ENCODE data around the gene DLGAP1. TPM values are rescaled to one million over a fixed set of nuclear protein-coding genes. Genes with fewer than 3 reads are reported as not detected.
"Not testable (repeated sequence)": the region's sequence is repeated elsewhere in the genome, so short reads cannot be mapped to it uniquely, and the experiment has no call there.

DLGAP1 gene
- total RNA-seq, 1 donor from 2014 or later = 3.7 TPM

DNA sequence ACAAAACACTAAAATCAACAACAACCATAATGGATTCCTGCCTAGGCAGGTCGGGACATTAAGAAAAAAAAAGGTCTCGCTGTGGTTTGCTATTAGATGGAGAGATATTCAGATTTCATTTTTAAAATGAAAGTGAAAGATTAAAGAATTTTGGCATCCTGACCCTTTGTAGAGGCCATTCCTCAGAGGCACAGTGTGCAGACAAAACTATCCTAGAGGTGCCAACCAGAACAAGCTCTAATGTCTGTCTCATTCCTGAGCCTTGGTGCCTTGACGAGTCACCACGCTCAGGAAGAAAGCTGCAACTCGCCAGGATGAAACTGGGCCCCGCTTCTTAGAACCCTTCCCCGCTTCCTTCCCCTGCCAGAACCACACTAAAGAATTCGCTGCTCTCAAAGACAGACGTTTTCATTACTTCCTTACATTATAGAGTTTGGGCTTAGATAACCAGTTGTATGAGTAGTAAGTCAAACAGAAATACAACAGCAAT is 849.1 kb downstream of the DLGAP1 start:
- no peak for TF ChIP-seq CTCF (conservative IDR thresholded peaks at IDR 0.05)
- Mint-ChIP-seq H3K4me3 (no peak overlapping the region), H3K36me3 (no peaks in the 10 kb centered on the region), H3K27ac (no peak overlapping the region), H3K9me3 (no peaks in the 10 kb centered on the region), H3K4me1 (ENCODE audit: unreplicated experiment) (peaks cover 12% of the 10 kb centered on the region), H3K27me3 (no peaks in the 10 kb centered on the region)
- no peak for DNase-seq (ENCODE audit: extremely low spot score, unreplicated experiment)

DNA sequence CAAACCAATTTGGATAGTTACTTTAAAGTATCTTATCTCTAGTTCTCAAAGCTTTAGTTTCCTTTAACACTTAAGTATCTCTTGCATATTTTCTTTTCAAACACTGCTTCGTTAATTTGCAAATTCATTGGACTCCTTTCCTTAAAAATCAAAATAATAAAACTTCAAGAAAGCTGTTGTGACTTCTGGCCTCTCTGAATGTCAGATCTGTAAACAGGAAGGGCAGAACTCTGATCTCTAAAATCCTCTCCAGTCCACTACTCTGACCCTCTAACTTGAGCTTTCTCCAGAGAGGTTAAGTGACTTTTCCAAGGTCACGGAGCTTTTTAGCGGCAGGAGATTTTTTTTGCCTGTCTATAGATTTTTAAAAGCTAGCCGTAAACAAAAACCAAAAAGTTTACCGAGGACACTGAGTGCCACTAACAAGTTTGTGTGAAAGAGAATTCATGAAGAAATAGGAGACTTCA is 849.6 kb downstream of the DLGAP1 start:
- no peak for DNase-seq (ENCODE audit: extremely low spot score, unreplicated experiment)
- Mint-ChIP-seq H3K27ac (no peak overlapping the region), H3K36me3 (no peaks in the 10 kb centered on the region), H3K4me1 (ENCODE audit: unreplicated experiment) (peaks cover 12% of the 10 kb centered on the region), H3K27me3 (no peaks in the 10 kb centered on the region), H3K4me3 (no peak overlapping the region), H3K9me3 (no peaks in the 10 kb centered on the region)
- TF ChIP-seq CTCF (conservative IDR thresholded peaks at IDR 0.05) = no peak

- Mint-ChIP-seq H3K36me3 (no peaks in the 10 kb centered on the region), H3K27ac (no peak overlapping the region), H3K9me3 (no peaks in the 10 kb centered on the region), H3K4me3 (no peak overlapping the region), H3K27me3 (no peaks in the 10 kb centered on the region), H3K4me1 (ENCODE audit: unreplicated experiment) (peaks cover 8% of the 10 kb centered on the region)
- TF ChIP-seq CTCF (conservative IDR thresholded peaks at IDR 0.05) = no peak
- DNase-seq (ENCODE audit: extremely low spot score, unreplicated experiment) = no peak
These were observed 850.4 kb downstream of the DLGAP1 start for GRCh38 chr18:3604498-3605408.

- H3K4me1 Mint-ChIP-seq (ENCODE audit: unreplicated experiment) = peaks cover 8% of the 10 kb centered on the region
- H3K27me3 Mint-ChIP-seq = no peaks in the 10 kb centered on the region
- no peak overlapping the region for H3K4me3 Mint-ChIP-seq
- H3K9me3 Mint-ChIP-seq = no peaks in the 10 kb centered on the region
- no peak for DNase-seq (ENCODE audit: extremely low spot score, unreplicated experiment)
- H3K36me3 Mint-ChIP-seq = no peaks in the 10 kb centered on the region
- no peak for TF ChIP-seq CTCF (conservative IDR thresholded peaks at IDR 0.05)
- H3K27ac Mint-ChIP-seq = no peak overlapping the region
These were observed 850.9 kb downstream of the DLGAP1 start for GRCh38 chr18:3604235-3604497.

DNA sequence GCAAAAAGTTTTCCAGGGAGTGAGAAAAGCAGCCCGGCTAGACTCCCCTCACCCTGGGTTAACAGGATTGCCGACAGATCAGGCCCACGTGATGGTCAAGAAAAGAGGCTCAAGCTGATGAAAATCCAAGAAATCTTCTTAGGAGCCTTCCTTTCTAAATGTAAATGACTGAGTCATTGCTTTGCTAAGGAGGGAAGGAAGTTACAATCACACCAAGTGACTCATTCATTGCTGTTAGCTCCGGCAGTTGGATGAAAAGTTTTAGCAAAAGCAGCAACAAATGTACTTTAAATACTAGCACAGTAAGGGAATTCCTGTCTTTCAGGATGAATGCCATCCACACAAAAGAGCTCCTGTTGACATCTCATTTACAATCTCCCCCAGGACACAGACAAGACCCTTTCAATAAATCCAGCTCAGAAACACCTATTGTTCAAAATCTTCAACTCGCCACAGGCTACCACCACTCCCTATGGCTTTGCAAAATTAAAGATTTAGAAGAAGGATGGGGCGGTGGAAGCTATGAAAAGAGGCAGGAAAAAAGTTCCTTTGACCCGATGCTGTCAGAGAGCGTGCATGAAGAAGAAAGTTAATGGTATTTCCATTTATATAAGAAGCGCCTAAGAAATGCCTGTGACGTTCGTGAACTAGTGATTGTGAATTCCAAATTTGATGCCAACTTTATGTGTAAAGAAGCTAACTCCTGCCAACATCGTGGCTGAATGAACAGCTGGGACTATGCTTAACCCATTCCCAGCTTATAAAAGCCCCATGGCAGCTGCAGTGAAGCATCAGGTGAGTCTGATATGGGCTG is 851.5 kb downstream of the DLGAP1 start:
- Mint-ChIP-seq H3K4me3 (no peak overlapping the region), H3K36me3 (no peaks in the 10 kb centered on the region), H3K4me1 (ENCODE audit: unreplicated experiment) (peaks cover 8% of the 10 kb centered on the region), H3K27me3 (no peaks in the 10 kb centered on the region), H3K9me3 (no peaks in the 10 kb centered on the region), H3K27ac (no peak overlapping the region)
- TF ChIP-seq CTCF (conservative IDR thresholded peaks at IDR 0.05) = no peak
- no peak for DNase-seq (ENCODE audit: extremely low spot score, unreplicated experiment)

- not testable (repeated sequence) for H3K27ac Mint-ChIP-seq; H3K9me3 Mint-ChIP-seq; DNase-seq (ENCODE audit: extremely low spot score, unreplicated experiment); H3K27me3 Mint-ChIP-seq; H3K4me3 Mint-ChIP-seq; H3K36me3 Mint-ChIP-seq
- peaks cover 20% of the 10 kb centered on the region for H3K4me1 Mint-ChIP-seq (ENCODE audit: unreplicated experiment)
These were observed 853.9 kb downstream of the DLGAP1 start for GRCh38 chr18:3601106-3601755.

Data from type B pancreatic cell (in vitro differentiated cells).